Measurements from ENCODE around the gene SMG6.

SMG6 gene

GRCh38 chr17:2093349-2093748 is 210.2 kb downstream of the SMG6 start:
- no peak for DNase-seq

GRCh38 chr17:2092253-2092652 is 211.3 kb downstream of the SMG6 start:
- no peak for DNase-seq

GRCh38 chr17:2090804-2091534 is 212.6 kb downstream of the SMG6 start:
- DNase-seq, result no peak

- peak; percentile 29 for DNase-seq
These were observed 213.4 kb downstream of the SMG6 start for GRCh38 chr17:2090210-2090641.

- DNase-seq, result no peak
These were observed 214.6 kb downstream of the SMG6 start for GRCh38 chr17:2089021-2089422.

GRCh38 chr17:2087597-2088211 is 215.9 kb downstream of the SMG6 start:
- peak; percentile 37 for DNase-seq

- DNase-seq, result no peak
These were observed 217.3 kb downstream of the SMG6 start for GRCh38 chr17:2086306-2086705.

GRCh38 chr17:2085648-2085949 is 218.0 kb downstream of the SMG6 start:
- no peak for DNase-seq

GRCh38 chr17:2084766-2085647 is 218.6 kb downstream of the SMG6 start:
- DNase-seq, result no peak

- DNase-seq, result no peak
These were observed 219.4 kb downstream of the SMG6 start for GRCh38 chr17:2084036-2084765.

- DNase-seq, result no peak
These were observed 220.0 kb downstream of the SMG6 start for GRCh38 chr17:2083613-2084035.

- DNase-seq, result no peak
These were observed 221.4 kb downstream of the SMG6 start for GRCh38 chr17:2082003-2082781.

- DNase-seq, result no peak
These were observed 222.0 kb downstream of the SMG6 start for GRCh38 chr17:2081564-2081963.

GRCh38 chr17:2077040-2077439 is 226.5 kb downstream of the SMG6 start:
- no peak for DNase-seq

- DNase-seq, result no peak
These were observed 227.2 kb downstream of the SMG6 start for GRCh38 chr17:2076087-2076984.

- DNase-seq, result no peak
These were observed 228.1 kb downstream of the SMG6 start for GRCh38 chr17:2075336-2076086.

- no peak for DNase-seq
These were observed 228.7 kb downstream of the SMG6 start for GRCh38 chr17:2074919-2075318.

GRCh38 chr17:2071455-2072281 is 231.9 kb downstream of the SMG6 start:
- no peak for DNase-seq

- no peak for DNase-seq
These were observed 232.6 kb downstream of the SMG6 start for GRCh38 chr17:2071024-2071385.
